Duodenal mucosa (tissue), 2 donors: ENCODE data around the gene ABCB8.
"Not testable (repeated sequence)": the region's sequence is repeated elsewhere in the genome, so short reads cannot be mapped to it uniquely, and the experiment has no call there.

Experiments
- H3K27ac ChIP-seq: one replicate; pipeline ENCODE4 v1.7.0; 2013; ENCODE audit warnings: low read depth, low read length
- H3K27me3 ChIP-seq, 2 donors: one replicate each; pipeline ENCODE4 v1.7.0; 2013; ENCODE audit warnings: low read length in 2 of 2, control low read depth in 1 of 2; ENCODE audit not compliant: insufficient read depth in 2 of 2, control insufficient read depth in 1 of 2
- H3K36me3 ChIP-seq, 2 donors: one replicate each; pipeline ENCODE4 v1.7.0; 2013; ENCODE audit warnings: low read length in 2 of 2, control low read depth in 1 of 2; ENCODE audit not compliant: insufficient read depth in 2 of 2, control insufficient read depth in 1 of 2
- H3K4me1 ChIP-seq, 2 donors: one replicate each; pipeline ENCODE4 v1.7.0; 2013; ENCODE audit warnings: low read length in 2 of 2, control low read depth in 1 of 2; ENCODE audit not compliant: insufficient read depth in 2 of 2, control insufficient read depth in 1 of 2
- H3K4me3 ChIP-seq, 2 donors: one replicate each; pipeline ENCODE4 v1.7.0; 2013; ENCODE audit warnings: low read length in 2 of 2, low read depth in 1 of 2
- H3K9ac ChIP-seq, 2 donors: one replicate each; pipeline ENCODE4 v1.7.0; 2013; ENCODE audit warnings: low read length in 2 of 2, low read depth in 1 of 2
- H3K9me3 ChIP-seq, 2 donors: one replicate each; pipeline ENCODE4 v1.7.0; 2013; ENCODE audit warnings: low read length in 2 of 2, control low read depth in 1 of 2; ENCODE audit not compliant: control insufficient read depth in 1 of 2

Gene ABCB8

DNA sequence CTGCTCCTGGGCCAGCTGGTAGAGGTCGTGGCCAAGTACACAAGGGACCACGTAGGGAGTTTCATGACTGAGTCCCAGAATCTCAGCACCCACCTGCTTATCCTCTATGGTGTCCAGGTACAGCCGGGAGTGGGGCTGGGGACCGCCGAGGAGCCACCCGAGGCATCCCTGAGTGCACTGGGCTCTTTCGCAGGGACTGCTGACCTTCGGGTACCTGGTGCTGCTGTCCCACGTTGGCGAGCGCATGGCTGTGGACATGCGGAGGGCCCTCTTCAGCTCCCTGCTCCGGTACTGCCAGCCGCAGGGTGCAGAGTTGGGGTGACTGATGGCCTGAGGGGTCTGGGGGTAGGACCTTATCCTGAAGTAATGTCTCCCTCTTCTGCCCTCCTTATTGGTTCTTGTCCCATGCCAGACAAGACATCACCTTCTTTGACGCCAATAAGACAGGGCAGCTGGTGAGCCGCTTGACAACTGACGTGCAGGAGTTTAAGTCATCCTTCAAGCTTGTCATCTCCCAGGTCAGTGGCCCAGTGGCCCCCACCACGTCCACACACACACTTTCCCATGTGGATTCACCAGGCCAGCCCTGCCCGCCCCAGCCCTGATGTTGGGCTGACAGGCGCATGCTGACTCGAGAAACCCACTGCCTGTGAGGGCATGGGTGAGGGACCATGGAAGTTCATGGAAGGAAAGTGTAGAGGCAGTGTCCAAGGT lies 6.2 kb downstream of the ABCB8 start:
- H3K4me1 ChIP-seq = peaks cover 8% of the 10 kb centered on the region in 2 donors
- no peaks in the 10 kb centered on the region for H3K9me3 ChIP-seq
- peaks cover 17 to 44% of the 10 kb centered on the region in 2 donors for H3K36me3 ChIP-seq
- no peak overlapping the region for H3K9ac ChIP-seq
- H3K4me3 ChIP-seq = no peak overlapping the region
- no peak overlapping the region for H3K27ac ChIP-seq
- H3K27me3 ChIP-seq = no peaks in the 10 kb centered on the region

DNA sequence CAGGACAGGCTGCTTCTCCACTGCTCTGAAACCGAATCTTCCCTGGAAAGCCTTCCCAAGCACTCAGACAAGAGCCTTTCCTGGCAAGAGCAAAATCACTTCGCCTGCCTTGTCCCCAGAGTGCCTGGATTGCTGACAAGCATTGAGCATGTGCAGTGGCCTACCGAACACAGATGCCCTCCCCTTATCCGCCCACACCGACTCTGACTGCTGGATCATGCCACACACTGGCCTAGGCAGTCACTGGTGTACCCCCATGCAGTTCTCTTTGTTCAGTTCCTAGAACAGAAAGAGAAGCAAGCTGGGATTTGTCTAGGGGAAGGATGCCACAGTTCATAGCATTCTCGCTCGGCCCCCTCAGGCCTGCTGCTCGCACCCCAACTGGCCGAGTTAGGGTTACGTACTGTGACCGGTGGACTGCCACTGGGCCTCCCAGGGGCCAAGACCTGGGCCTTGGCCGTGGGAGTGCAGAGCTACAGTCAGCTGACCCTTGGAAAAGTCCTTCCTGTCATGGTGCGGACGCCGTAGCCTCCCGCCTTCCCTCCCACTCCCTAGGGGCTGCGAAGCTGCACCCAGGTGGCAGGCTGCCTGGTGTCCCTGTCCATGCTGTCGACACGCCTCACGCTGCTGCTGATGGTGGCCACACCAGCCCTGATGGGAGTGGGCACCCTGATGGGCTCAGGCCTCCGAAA lies 6.9 kb downstream of the ABCB8 start:
- peaks cover 17 to 44% of the 10 kb centered on the region in 2 donors for H3K36me3 ChIP-seq
- H3K9ac ChIP-seq = no peak overlapping the region
- H3K9me3 ChIP-seq = no peaks in the 10 kb centered on the region
- no peak overlapping the region for H3K4me3 ChIP-seq
- H3K4me1 ChIP-seq = peaks cover 9 to 12% of the 10 kb centered on the region in 2 donors
- no peaks in the 10 kb centered on the region for H3K27me3 ChIP-seq
- no peak overlapping the region for H3K27ac ChIP-seq

GRCh38 chr7:151035902-151036301 lies 7.7 kb downstream of the ABCB8 start:
- Histone ChIP-seq H3K4me3 (no peak overlapping the region), H3K36me3 (peaks cover 17 to 44% of the 10 kb centered on the region in 2 donors), H3K4me1 (peaks cover 9 to 12% of the 10 kb centered on the region in 2 donors), H3K9ac (no peak overlapping the region), H3K9me3 (no peaks in the 10 kb centered on the region), H3K27ac (no peak overlapping the region), H3K27me3 (no peaks in the 10 kb centered on the region)

GRCh38 chr7:151038951-151039849 lies 10.9 kb downstream of the ABCB8 start:
- Histone ChIP-seq H3K27ac (no peak overlapping the region), H3K9ac (no peak overlapping the region), H3K4me3 (no peak overlapping the region), H3K27me3 (no peaks in the 10 kb centered on the region), H3K4me1 (peaks cover 9 to 12% of the 10 kb centered on the region in 2 donors), H3K9me3 (no peaks in the 10 kb centered on the region), H3K36me3 (peaks cover 17 to 39% of the 10 kb centered on the region in 2 donors)

- Histone ChIP-seq H3K27me3 (no peaks in the 10 kb centered on the region), H3K27ac (no peak overlapping the region), H3K4me3 (no peak overlapping the region), H3K4me1 (peaks cover 9 to 12% of the 10 kb centered on the region in 2 donors), H3K9me3 (no peaks in the 10 kb centered on the region), H3K36me3 (peaks cover 13 to 36% of the 10 kb centered on the region in 2 donors), H3K9ac (no peak overlapping the region)
Measured at GRCh38 chr7:151039850-151040548, 11.7 kb downstream of the ABCB8 start.

DNA sequence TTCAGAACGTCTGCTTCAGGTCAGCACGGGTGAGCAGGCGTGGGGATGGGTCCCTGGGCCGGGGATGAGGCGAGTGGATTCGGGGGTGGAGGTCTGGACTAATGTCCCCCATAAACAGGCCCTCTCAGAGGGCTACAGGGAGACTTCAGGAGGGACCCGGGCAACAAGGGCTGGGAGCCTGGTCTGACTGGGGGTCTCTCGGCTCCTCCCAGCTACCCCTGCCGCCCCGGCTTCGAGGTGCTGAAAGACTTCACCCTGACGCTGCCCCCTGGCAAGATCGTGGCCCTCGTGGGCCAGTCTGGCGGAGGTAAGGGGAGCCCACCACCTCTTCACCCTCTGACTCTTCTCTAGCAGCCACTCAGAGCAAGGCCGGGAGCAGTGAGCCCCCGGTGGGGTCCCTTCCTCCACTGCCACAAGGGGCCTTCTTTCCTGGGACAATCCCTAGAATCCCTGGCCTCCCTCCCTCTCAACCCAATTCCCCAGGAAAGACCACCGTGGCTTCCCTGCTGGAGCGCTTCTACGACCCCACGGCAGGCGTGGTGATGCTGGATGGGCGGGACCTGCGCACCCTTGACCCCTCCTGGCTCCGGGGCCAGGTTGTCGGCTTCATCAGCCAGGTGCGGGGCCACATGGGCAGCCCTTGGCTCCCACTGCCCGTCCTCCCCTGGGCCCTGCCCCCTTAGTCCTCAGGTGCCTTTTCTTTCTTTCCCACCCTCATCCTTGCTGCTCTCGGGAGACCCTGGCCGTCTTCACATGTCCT lies 12.5 kb downstream of the ABCB8 start:
- Histone ChIP-seq H3K9ac (no peak overlapping the region), H3K27ac (no peak overlapping the region), H3K4me3 (no peak overlapping the region), H3K9me3 (no peaks in the 10 kb centered on the region), H3K36me3 (peaks cover 7 to 31% of the 10 kb centered on the region in 2 donors), H3K4me1 (peaks cover 9 to 12% of the 10 kb centered on the region in 2 donors), H3K27me3 (no peaks in the 10 kb centered on the region)

GRCh38 chr7:151043449-151043848 lies 15.2 kb downstream of the ABCB8 start:
- H3K27me3 ChIP-seq, H3K27ac ChIP-seq, H3K9ac ChIP-seq, H3K4me3 ChIP-seq, H3K9me3 ChIP-seq: not testable (repeated sequence)
- H3K36me3 ChIP-seq = peaks cover 0 to 20% of the 10 kb centered on the region in 2 donors
- peaks cover 9 to 12% of the 10 kb centered on the region in 2 donors for H3K4me1 ChIP-seq

DNA sequence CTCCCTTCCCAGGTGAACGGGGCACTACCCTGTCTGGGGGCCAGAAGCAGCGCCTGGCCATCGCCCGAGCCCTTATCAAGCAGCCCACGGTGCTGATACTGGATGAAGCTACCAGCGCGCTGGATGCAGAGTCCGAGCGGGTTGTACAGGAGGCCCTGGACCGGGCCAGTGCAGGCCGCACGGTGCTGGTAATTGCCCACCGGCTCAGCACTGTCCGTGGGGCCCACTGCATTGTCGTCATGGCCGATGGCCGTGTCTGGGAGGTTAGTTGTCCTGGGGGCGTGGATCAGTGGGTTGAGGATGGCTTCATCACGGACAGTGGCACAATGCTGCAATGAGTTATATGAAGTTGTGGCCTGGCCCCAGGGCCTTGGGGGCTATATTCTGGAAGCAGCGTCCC lies 15.7 kb downstream of the ABCB8 start:
- Histone ChIP-seq H3K4me1 (peaks cover 7 to 8% of the 10 kb centered on the region in 2 donors), H3K27ac (no peak overlapping the region), H3K36me3 (peaks cover 0 to 20% of the 10 kb centered on the region in 2 donors), H3K27me3 (no peaks in the 10 kb centered on the region), H3K9me3 (no peaks in the 10 kb centered on the region), H3K9ac (no peak overlapping the region), H3K4me3 (no peak overlapping the region)

GRCh38 chr7:151045262-151045661 lies 17.0 kb downstream of the ABCB8 start:
- Histone ChIP-seq H3K27ac (no peak overlapping the region), H3K27me3 (no peaks in the 10 kb centered on the region), H3K4me3 (no peak overlapping the region), H3K36me3 (peaks cover 0 to 20% of the 10 kb centered on the region in 2 donors), H3K4me1 (no peaks in the 10 kb centered on the region), H3K9me3 (no peaks in the 10 kb centered on the region), H3K9ac (no peak overlapping the region)
